Stimulated activated CD4-positive, alpha-beta T cell treated with anti-CD3 and anti-CD28 coated beads, Interleukin-12 subunit alpha, Interleukin-12 subunit beta, amount 100 ng/mL, for 48 hours (primary cell): ENCODE measurements around the gene USHBP1.
"Not testable (repeated sequence)": the region's sequence is repeated elsewhere in the genome, so short reads cannot be mapped to it uniquely, and the experiment has no call there.

ENCODE experiments used
- DNase-seq, 3 donors: peaks; one replicate each; pipeline ENCODE4 v3.0.0-alpha.2; 2020; ENCODE audit warnings: low read depth in 2 of 3, low spot score in 1 of 3

Gene USHBP1

DNA sequence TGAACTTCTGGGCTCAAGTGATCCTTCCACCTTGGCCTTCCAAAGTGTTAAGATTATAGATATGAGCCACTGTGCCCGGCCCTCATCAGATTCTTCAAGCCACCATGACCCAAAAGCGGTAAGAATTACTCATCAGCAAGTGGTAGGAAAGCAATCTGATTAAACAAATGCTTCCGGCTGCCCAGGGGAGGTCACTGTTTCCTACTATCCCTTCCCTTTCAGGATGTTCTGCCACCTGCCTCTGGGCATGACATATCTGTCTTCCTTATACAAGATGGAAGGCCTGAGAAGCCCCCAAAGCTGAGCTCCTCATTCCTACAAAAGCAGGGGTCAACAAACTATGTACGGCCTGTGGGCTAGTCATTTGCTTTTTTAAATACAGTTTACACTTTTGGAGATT is 31.7 kb upstream of the USHBP1 start:
- DNase-seq: no peak

DNA sequence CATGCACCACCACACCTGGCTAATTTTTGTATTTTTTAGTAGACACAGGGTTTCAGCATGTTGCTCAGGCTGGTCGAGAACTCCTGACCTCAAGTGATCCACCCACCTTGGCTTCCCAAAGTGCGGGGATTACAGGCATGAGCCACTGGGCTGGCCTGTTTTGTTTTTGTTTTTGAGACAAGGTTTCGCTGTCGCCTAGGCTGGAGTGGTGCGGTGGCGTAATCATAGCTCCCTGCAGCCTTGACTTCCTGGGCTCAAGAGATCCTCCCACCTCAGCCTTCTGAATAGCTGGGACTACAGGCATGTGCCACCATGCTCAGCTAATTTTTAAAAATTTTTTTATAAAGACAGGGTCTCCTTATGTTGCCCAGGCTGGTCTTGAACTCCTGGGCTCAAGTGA is 31.0 kb upstream of the USHBP1 start:
- not testable (repeated sequence) for DNase-seq

DNA sequence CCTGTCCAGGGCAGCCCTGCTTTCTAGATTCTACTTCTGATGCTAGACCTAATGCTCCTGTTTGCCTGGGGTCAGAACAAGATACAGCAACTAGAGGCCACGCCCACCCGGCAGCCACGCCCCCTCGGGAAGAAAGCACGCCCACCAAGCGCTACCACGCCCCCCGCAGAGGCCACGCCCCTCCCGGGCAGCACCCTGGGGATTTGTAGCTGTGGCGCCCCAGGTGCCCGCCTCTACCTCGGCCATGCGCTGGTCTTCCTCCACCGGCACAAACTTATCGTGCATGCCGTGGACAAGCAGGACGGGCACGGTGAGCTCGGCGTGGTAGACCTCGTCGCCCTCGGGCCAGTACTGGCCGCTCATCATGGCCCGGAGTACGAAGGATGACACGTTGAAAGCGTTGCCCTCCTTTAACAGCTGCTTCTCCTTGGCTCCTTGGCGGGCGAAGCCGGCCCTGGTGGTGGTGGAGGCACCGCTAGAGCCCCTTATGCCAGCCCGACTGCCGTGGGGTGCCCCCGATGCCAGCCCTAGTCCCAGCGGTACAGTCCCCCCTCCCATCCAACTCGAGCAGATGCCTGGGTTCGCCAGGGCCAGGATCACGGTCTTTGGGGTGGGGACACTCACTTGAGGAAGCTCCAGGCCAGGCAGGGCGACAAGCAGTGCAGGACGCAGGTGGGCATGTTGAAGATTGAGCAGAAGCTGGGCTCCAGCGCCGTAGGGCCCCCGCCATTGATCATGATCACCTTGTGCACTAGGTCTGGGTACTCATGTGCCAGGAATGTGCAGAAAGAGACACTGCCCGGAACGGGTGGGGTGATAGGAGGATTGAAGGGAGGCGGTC is 29.7 kb upstream of the USHBP1 start:
- DNase-seq: peak; percentile 54 to 69 (median 59)

DNA sequence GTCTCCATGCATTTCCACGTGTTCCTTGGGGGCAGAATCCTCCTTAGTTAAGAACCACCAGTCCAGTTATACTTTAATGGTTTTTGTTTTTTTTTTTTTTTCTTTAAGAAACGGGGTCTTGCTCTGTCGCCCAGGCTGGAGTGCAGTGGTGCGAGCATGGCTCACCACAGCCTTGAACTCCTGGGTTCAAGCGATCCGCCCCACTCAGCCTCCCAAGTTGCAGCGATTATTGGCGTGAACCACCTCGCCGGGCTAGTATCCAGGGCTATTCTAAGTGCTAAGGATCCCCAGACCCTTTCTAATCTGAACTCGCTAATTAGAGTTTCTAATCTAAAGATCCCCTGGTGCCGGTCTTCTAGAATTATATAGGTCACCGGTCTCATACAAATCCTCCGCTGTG is 29.1 kb upstream of the USHBP1 start:
- DNase-seq: no peak

DNA sequence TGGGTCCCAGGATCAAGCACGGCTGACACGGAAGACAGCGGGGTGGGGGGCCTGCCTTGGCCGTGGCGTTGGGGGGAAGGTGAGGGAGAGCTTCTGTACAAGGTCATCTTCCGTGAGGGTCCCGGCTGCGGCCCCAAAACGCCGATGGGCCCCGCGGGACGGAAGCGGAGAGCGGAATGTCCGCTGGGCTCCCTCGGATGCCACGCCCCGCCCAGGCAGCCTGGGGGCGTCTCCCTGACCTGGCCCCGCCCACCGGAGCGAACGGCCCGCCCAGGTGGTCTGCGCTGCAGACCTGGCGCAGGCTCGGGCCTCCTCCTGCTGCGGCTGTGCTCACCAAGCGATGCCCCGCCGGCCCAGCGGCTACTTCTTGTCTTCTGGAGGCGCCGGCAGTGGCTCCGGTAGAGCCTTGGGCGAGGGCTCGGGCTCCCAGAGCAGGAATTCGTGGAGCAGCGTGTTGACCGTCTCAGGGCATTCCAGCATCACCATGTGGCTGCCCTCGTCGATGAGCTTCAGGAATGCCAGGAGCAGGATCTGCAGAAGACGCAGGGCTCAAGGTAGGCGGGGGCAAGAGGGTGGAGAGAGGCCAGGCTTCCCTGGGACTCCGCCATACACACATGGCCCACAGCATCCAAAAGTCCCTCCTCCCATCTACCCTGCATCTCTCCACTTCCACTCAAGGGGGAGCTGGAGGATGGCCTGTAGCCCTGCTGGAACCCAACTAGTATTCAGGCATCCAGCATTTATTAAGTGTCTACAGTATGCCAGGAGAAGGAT is 27.9 kb upstream of the USHBP1 start:
- peak; percentile 61 to 84 (median 73) for DNase-seq

DNA sequence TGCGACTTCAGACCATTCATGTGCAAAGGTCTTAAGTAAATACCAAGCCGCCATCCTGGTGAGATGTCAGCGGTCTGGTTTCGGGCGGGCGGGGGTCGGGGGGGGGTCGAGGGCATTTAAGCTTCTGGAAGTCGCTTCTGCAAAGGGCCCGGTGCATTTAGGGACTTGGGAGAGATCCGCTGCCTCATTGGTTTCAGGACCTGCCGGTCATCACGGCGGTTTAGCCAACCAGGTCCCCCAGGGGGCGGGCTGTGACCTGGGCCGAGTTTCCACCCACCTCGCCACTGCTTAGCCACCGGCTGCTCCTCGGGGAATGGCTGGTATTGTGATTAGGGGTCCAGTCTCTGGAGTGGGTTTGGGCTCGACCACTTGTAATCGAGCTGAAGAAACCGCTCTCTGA is 24.9 kb upstream of the USHBP1 start:
- DNase-seq: peak in 2 of 3 donors; percentile 53 to 57

DNA sequence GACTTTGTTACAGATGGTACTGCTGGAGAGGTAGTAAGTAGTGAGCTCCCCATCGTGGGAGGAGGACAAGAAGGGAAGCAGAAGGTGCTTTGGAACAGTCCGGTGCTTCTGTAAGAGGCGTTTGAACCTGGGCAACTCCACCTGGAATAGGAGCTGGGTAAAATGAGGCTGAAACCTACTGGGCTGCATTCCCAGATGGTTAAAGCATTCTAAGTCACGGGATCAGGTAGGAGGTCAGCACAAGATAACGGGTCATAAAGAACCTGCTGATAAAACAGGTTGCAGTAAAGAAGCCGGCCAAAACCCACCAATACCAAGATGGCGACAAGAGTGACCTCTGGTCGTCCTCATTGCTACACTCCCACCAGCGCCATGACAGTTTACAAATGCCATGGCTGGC is 22.2 kb upstream of the USHBP1 start:
- no peak for DNase-seq

DNA sequence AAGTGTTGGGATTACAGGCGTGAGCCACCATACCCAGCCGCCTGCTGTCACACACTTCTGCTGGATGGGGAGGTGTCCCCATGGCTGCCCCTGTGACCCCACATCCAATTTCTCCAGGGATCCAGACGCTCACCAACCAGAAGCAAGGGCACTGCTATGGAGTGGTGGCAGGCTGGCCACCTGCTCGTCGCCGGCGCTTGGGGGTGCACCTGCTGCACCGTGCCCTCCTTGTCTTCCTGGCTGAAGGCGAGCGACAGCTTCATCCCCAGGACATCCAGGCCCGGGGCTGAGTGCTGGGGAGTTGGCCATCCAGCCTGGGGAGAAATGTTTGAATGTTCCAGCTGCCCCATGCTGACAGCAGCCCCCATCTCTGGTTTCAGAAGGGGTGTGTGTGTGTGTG is 21.7 kb upstream of the USHBP1 start:
- no peak for DNase-seq

DNA sequence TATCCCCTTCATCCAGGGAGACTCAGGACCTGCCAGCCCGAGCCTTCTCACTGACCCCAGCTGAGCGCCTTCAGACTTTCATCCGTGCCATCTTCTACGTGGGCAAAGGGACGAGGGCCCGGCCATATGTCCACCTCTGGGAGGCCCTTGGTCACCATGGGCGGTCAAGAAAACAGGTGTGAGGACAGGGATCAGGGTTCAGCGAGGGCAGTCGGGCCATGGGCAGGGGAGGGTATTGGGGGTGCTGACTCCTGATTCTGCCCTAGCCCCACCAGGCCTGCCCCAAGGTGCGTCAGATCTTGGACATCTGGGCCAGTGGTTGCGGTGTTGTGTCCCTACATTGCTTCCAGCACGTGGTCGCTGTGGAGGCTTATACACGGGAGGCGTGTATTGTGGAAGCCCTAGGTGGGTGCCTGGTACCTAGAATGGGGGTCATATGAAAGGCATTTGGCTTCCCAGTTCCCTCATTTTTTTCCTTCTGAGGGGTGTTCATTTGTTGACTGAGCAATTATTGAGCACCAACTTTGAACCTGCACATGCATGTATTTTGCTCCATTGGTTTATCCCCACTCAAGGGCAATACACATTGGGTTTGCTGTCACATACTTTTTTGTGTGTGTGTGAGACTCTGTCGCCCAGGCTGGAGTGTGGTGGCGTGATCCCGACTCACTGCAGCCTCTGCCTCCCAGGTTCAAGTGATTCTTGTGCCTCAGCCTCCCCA is 21.0 kb upstream of the USHBP1 start:
- no peak for DNase-seq

DNA sequence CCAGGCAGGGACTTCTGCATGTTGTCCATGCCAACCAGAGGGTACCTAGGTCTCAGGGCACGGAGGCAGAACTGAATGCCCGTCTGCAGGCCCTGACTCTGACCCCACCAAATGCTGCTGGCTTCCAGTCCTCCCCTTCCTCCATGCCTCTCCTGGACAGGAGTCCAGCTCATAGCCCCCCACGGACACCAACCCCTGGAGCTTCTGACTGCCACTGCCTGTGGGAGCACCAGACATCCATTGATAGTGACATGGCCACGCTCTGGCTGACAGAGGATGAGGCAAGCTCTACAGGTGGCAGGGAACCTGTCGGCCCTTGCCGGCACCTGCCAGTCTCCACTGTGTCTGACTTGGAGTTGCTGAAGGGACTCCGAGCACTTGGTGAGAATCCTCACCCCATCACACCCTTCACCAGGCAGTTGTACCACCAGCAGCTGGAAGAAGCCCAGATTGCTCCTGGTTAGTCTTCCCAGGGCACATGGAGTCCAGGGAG is 19.0 kb upstream of the USHBP1 start:
- no peak for DNase-seq

DNA sequence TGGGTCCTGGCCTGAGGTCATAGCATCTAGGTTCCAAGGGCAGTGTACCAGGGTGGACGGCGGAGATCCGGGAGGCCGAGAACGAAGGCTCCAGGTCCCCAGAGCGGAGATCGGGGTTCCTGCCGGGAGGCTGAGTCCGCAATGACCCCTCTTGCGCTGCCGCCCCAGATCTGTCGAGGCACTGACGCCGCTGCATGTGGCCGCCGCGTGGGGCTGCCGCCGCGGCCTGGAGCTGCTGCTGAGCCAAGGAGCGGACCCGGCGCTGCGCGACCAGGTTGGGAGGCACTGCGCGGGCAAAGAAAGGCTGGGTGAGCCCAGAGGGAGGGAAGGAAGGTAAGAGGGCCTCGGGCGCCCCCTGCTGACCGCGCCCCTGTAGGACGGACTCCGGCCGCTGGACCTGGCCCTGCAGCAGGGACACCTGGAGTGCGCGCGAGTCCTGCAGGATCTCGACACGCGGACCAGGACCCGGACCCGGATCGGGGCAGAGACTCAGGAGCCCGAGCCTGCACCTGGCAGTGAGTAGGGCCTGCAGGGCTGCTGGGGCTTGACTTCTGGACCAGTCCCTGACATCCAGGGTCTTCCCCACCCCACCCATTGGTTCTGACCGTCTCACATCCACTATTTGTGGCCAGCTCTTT is 18.1 kb upstream of the USHBP1 start:
- DNase-seq: peak; percentile 73 to 81 (median 80)

DNA sequence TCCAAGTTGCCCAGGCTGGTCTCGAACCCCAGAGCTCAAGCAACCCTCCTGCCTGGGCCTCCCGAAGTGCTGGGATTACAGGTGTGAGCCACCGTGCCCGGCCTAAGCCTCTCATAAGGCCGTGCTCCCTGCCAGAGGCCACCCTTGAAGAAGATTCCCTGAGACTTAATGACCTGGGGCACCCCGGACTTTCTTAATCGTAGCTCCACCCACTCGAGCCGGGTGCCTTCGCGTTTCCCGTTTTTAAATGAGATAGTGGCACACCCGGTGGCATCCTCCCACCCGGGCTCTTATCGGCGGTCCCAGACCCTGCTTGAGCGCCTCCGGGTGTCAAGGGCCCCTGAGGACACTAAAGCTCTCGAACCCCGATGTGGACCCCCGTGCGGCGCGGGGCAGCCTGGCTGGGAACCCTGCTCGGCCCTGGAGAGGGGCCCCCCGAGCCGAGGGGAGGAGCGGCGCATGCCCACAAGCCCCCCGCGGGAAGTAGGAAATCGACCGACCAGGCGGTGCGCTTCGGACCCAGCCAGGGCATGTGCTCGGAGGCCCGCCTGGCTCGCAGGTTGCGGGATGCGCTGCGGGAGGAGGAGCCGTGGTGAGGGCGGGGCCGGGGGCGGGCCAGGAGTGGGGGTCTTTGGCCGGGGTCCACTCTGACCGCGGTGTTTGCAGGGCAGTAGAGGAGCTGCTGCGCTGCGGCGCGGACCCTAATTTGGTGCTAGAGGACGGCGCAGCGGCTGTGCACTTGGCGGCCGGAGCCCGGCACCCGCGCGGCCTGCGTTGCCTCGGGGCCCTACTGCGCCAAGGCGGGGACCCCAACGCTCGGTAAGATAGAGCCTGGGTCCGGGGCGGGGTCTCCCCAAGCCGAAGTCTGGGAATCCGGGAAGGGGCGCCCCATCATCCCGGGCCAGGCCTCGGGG is 17.1 kb upstream of the USHBP1 start, which contains the start of gene ANKLE1:
Gene ANKLE1, plus strand, starts transcription at position 511 of the 914 bp plus-strand sequence. Its CDS starts 20 bp downstream, at position 531.
- DNase-seq: peak in 1 of 3 donors; percentile 42

DNA sequence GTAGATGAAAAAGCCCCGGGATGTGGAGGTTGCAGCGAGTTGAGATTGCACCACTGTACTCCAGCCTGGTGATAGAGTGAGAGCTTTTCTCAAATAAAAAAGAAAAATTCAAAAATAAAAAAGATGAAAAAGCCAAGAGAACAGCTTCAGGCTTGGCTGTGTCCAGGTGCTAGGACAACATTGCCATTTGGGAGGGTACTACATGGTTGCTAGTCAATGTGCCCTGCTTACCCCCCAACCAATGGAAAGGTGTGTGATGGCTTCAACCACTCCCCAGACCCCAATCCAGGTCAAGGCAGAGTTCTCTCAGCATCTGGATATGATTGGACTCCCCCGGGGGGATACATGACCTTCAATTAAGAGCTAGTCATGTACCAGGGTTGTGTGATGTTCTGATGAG is 14.9 kb upstream of the USHBP1 start:
- DNase-seq: no peak

DNA sequence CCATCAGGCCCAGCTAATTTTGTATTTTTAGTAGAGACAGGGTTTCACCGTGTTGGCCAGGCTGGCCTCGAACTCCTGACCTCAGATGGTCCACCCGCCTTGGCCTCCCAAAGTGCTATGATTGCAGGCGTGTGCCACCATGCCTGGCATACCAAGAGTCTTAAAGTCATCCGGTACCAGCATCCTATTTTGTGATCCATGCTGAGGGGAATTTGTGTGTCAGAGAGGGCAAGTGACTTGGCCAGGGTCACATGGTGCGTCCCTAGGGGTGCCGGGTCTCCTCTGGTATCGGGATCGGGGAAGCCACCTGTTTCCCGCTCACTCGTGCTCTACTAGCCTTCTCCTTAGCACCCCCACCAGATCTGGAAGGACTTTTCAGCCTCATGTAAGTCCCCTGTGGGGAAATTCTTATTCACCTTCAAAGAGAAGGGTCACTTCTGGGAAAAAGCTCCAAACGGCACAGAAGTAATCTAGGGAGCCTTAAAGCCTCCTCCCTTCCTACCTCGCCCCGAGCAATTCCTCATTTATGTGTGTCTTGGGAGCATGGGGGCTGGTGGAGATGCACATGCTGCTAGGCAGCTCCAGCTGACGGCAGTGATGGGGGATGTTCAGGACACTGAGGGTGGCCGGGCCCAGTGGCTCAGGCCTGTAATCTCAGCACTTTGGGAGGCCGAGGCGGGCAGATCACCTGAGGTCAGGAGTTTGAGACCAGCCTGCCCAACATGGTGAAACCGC is 11.1 kb upstream of the USHBP1 start:
- DNase-seq: no peak

DNA sequence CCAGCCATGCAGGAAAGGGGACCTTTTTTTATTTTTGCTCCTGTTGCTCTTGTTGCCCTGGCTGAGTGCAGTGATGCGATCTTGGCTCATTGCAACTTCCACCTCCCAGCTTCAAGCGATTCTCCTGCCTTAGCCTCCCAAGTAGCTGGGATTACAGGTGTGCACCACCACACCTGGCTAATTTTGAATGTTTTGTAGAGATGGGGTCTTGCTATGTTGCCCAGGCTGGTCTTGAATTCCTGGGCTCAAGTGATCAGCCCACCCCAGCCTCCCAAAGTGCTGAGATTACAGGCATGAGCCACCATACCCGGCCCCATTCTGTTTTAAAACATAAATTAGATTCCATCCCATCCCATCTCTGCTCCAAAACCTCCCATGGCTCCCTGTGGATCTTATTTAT is 10.3 kb upstream of the USHBP1 start:
- not testable (repeated sequence) for DNase-seq

DNA sequence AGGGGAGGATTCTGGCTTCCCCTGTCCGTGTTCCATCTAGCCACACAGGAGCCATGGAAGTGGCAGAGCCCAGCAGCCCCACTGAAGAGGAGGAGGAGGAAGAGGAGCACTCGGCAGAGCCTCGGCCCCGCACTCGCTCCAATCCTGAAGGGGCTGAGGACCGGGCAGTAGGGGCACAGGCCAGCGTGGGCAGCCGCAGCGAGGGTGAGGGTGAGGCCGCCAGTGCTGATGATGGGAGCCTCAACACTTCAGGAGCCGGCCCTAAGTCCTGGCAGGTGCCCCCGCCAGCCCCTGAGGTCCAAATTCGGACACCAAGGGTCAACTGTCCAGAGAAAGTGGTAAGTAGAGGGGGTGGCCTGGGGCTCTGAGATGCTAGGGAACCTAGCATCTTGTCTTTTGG is 4.2 kb upstream of the USHBP1 start:
- DNase-seq: no peak

DNA sequence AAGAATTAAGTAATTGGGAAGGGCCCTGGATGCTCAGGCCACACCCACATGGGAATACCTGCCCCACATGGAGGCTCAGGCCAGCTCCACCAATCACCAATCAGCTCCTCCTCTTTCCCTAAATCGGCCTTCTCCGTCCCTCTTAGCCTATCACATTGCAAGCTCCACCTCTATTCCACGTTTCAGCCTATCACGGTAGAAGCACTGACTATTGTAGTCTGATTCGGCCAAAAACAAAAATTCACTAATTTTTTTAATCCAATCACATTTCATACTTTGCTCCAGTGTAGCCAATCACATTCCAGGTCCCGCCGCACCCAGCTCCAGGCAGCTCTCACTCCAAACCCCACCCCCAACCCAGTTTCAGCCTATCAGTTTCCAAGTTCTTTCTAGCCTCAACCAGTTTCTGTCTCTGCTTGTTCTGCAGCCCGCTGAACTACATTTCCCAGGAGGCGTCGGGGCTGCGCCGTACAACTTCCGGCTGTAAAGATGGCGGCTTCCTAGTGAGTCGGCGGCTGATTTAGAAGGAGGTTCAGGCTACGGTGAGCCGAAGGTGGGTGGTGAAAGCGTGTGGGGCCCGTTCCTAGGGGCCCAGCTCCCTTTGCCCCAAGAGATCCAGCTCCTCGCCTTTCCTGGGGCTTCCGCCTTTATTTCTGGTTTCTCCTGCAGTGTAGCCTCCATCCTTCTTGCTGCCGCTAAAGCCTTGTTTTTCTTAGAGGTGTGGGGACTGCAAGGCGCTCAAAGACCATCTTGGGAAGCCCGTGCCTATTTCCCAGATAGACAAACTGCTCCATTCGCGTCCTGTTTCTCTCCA is 2.6 kb upstream of the USHBP1 start, which contains the start of gene BABAM1:
Gene BABAM1, plus strand, starts transcription at position 469 of the 814 bp plus-strand sequence. CDS start 1,364 bp downstream, outside the sequence.
- DNase-seq: peak; percentile 92 to 96 (median 95)

DNA sequence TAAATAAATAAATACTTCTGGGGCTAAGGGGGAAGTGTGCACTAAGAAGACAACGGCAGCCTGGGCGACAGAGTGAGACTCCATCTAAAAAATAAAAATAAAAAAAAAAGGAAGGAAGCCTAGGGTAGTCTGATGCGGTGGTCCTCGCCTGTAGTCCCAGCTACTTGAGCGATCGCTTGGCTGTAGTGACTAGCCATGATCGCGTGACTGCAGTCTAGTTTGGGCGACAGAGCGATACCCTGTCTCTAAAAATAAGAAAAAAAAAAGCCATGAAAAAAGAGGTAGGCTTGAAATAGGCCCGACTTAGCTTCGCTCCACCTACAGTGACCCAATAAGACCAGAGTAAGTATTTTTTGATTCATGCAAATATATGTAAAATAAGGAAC is 2.0 kb upstream of the USHBP1 start:
- no peak for DNase-seq
